Activated naive CD4-positive, alpha-beta T cell treated with Interleukin-2 at 50 U/mL for 16 hours (primary cell): Measurements from ENCODE around the gene PMIS2.

Source experiments
- DNase-seq: peaks from one replicate; pipeline ENCODE4 v3.0.0-alpha.2; 2020

The PMIS2 gene

DNA sequence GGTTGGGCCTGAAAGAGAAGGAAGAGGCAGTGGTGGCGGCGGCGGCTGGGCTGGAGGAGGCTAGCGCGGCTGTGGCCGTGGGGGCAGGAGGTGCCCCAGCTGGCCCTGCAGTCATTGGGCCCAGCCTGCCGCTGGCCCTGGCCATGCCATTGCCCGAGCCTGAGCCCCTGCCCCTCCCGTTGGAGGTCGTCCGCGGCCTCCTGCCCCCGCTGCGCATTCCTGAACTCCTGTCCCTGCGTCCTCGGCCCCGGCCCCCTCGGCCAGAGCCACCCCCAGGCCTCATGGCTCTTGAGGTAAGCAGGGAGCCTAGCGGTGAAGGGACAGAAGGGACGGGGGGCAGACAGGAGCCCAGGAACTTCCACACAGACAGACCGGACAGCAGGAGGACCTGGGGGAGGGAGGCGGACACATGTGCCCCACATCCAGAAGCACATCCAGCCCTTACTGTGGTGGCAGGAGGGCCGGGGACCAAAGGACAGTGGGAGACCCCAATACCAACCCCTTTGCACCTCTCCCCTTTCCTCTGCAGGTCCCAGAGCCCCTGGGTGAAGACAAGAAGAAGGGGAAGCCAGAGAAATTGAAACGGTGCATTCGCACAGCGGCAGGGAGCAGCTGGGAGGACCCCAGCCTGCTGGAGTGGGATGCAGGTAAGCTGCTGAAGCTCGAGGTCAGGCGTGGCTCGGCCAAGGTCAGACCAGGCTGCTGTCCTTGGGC, 47.9 kb downstream of the PMIS2 start:
- DNase-seq: no peak

GRCh38 chr19:35636651-35637050, 50.7 kb downstream of the PMIS2 start:
- no peak for DNase-seq
